ENCODE results near the gene TSPAN5.

TSPAN5 gene

GRCh38 chr4:98581126-98581525, 77.3 kb downstream of the TSPAN5 start:
- no peak for DNase-seq

GRCh38 chr4:98577956-98578355, 80.5 kb downstream of the TSPAN5 start:
- DNase-seq = no peak

GRCh38 chr4:98574816-98575215, 83.6 kb downstream of the TSPAN5 start:
- no peak for DNase-seq

GRCh38 chr4:98573791-98574190, 84.6 kb downstream of the TSPAN5 start:
- DNase-seq = no peak

GRCh38 chr4:98572697-98573096, 85.7 kb downstream of the TSPAN5 start:
- DNase-seq = peak; percentile 12

GRCh38 chr4:98571161-98571786, 87.1 kb downstream of the TSPAN5 start:
- DNase-seq = no peak

GRCh38 chr4:98570151-98570797, 88.1 kb downstream of the TSPAN5 start:
- no peak for DNase-seq

- no peak for DNase-seq
These were observed 89.3 kb downstream of the TSPAN5 start for GRCh38 chr4:98568941-98569663.

GRCh38 chr4:98567611-98568010, 90.8 kb downstream of the TSPAN5 start:
- no peak for DNase-seq

- no peak for DNase-seq
These were observed 91.9 kb downstream of the TSPAN5 start for GRCh38 chr4:98566361-98567008.

- DNase-seq = no peak
These were observed 92.6 kb downstream of the TSPAN5 start for GRCh38 chr4:98565681-98566301.

- DNase-seq = no peak
These were observed 93.6 kb downstream of the TSPAN5 start for GRCh38 chr4:98564852-98565251.

- DNase-seq = no peak
These were observed 98.1 kb downstream of the TSPAN5 start for GRCh38 chr4:98560321-98560720.

- DNase-seq = no peak
These were observed 99.8 kb downstream of the TSPAN5 start for GRCh38 chr4:98558471-98559169.

- no peak for DNase-seq
These were observed 101.1 kb downstream of the TSPAN5 start for GRCh38 chr4:98557194-98557892.

- no peak for DNase-seq
These were observed 102.0 kb downstream of the TSPAN5 start for GRCh38 chr4:98556451-98556850.

- no peak for DNase-seq
These were observed 102.5 kb downstream of the TSPAN5 start for GRCh38 chr4:98555798-98556445.

GRCh38 chr4:98546910-98547594, 111.4 kb downstream of the TSPAN5 start:
- DNase-seq = no peak

GRCh38 chr4:98544818-98545414, 113.5 kb downstream of the TSPAN5 start:
- DNase-seq = no peak

GRCh38 chr4:98544141-98544817, 114.1 kb downstream of the TSPAN5 start:
- DNase-seq = no peak
